ENCODE results near the gene COL1A1. TPM values are rescaled to one million over a fixed set of nuclear protein-coding genes. Genes with fewer than 3 reads are reported as not detected.

COL1A1 gene
- total RNA-seq, 4 donors from 2014 or later: 14.3 to 109 (median 36.6) TPM

- TF ChIP-seq, protein P1, sequence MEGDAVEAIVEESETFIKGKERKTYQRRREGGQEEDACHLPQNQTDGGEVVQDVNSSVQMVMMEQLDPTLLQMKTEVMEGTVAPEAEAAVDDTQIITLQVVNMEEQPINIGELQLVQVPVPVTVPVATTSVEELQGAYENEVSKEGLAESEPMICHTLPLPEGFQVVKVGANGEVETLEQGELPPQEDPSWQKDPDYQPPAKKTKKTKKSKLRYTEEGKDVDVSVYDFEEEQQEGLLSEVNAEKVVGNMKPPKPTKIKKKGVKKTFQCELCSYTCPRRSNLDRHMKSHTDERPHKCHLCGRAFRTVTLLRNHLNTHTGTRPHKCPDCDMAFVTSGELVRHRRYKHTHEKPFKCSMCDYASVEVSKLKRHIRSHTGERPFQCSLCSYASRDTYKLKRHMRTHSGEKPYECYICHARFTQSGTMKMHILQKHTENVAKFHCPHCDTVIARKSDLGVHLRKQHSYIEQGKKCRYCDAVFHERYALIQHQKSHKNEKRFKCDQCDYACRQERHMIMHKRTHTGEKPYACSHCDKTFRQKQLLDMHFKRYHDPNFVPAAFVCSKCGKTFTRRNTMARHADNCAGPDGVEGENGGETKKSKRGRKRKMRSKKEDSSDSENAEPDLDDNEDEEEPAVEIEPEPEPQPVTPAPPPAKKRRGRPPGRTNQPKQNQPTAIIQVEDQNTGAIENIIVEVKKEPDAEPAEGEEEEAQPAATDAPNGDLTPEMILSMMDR (IDR thresholded peaks at IDR 0.05; ENCODE audit: low read depth): no peak
These were observed 56.4 kb downstream of the COL1A1 start for GRCh38 chr17:50144845-50145531.

GRCh38 chr17:50144355-50144754 lies 57.1 kb downstream of the COL1A1 start:
- TF ChIP-seq, protein P1 (IDR thresholded peaks at IDR 0.05; ENCODE audit: low read depth): no peak

DNA sequence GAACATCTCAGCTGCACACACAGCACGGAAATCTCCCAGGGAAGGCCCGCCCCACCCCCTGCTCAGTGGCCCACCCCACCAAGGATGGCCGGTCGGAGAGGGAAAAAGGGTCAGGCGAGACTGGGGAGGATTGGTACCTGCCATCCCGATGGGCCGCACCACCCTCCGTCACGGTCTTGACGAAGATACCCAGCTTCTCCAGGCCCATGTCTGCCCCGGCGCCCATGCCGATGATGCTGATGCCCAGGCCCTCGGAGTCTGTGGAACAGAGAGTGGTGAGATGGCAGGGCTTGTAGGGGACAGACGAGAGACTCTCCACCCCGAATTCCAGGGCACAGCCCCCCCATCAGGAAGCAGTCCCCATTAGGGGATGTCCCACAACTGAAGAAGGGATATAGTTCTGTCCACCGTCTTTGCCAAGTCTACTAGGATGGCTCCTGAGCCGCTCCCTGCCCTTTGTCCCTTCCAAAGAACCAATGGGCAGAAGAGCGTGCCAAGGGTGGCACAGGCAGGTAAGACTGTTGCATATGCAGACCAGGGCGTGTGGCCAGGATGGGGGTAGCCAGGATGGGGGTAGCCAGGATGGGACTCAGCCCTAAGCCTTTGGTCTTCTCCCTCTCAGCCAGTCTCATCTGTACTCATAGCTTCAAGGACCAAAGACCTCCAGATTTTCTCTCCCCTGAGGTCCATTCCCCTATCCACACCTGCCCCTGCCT lies 57.8 kb downstream of the COL1A1 start:
- TF ChIP-seq, protein P1 (IDR thresholded peaks at IDR 0.05; ENCODE audit: low read depth): no peak

DNA sequence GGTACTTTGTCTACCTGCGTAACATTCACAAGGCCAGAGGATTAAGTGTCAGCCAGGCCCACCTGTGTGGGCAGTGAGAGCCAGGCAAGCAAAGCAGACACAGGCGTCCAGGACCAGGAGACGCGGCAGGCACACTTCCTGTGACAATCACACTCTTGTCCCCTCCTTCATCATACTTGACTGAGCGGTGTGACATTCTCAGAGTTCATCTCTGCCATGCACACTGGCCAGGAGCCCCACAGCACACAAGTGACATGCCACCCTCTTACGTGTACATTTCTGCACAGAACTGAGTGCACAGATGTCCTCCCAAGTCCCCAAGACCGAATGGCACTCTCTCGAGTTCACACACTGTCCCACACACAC lies 59.7 kb downstream of the COL1A1 start:
- TF ChIP-seq, protein P1 (IDR thresholded peaks at IDR 0.05; ENCODE audit: low read depth): no peak

- TF ChIP-seq, protein P1 (IDR thresholded peaks at IDR 0.05; ENCODE audit: low read depth): no peak
These were observed 60.2 kb downstream of the COL1A1 start for GRCh38 chr17:50141026-50141744.

- TF ChIP-seq, protein P1 (IDR thresholded peaks at IDR 0.05; ENCODE audit: low read depth): no peak
These were observed 61.2 kb downstream of the COL1A1 start for GRCh38 chr17:50139950-50140885.
